Suppressor macrophage (primary cell): Measurements from ENCODE around the gene APMAP.

ENCODE experiments used
- DNase-seq, 4 experiments: peaks; one replicate each; pipeline ENCODE4 v3.0.0-alpha.2; 2020 to 2022

APMAP gene

GRCh38 chr20:24965065-24965919 is 27.3 kb downstream of the APMAP start:
- no peak for DNase-seq

DNA sequence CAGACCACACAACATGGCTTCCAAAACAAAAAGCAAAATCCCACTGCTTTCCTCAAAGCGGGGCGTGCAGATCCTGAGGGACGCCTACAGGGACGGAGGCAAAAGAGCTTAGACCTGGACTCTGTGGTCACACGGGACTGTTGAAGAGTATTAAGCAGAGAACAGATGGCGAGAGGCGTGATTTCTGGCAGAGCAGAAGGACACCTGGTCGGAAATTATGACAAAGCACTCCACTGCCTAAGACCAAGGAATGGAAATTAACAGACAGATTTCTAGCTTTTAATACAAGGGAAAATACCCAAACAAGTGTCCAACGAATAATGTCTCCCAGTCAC is 28.1 kb downstream of the APMAP start:
- no peak for DNase-seq

GRCh38 chr20:24963672-24964505 is 28.7 kb downstream of the APMAP start:
- no peak for DNase-seq

DNA sequence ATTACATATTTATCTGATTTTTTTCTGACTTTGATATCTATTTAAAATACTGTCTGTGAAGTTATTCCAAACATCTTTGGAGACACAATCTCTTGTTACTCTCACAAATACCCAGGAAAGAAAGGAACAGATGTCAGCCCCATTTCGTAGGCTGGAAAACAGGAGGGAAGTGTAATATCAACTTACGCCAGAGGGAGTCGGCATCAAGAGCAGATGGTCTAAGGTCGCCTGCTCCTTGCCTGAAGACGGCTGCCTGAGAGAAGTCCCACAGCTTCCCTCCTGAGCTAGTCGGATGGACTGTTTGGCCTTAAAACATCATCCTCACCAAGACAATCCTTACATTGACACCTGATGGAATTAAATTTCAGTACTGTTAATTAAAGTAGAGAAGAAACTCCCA is 30.0 kb downstream of the APMAP start:
- DNase-seq = no peak

GRCh38 chr20:24962182-24962492 is 30.4 kb downstream of the APMAP start:
- DNase-seq = no peak

GRCh38 chr20:24961384-24962181 is 31.0 kb downstream of the APMAP start:
- DNase-seq = no peak

GRCh38 chr20:24960861-24961260 is 31.7 kb downstream of the APMAP start:
- DNase-seq = no peak

DNA sequence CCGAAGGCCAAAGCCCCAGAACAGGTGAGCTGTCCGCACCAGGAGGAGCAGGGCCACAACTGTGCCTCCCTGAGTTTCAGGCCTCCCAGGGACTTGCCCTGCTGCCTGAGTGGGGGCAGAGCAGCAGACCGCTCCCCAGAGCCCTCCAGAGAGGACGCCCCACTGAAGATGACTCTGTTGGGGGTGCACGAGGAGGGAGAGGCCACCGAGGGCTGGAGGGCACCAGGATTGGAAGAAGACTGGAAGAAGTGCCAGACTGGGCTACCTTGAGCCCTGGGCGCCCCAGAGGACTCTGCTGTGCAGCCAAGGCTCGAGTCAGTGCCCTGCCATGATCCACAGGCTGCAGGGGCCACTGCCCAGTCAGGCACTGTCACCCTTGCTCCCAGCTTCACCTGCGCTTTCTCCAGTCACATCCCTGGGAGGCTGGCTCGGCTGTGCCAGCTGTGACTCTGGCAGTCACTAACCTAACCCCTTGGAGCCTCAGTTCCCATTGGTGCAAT is 32.2 kb downstream of the APMAP start:
- DNase-seq = no peak

DNA sequence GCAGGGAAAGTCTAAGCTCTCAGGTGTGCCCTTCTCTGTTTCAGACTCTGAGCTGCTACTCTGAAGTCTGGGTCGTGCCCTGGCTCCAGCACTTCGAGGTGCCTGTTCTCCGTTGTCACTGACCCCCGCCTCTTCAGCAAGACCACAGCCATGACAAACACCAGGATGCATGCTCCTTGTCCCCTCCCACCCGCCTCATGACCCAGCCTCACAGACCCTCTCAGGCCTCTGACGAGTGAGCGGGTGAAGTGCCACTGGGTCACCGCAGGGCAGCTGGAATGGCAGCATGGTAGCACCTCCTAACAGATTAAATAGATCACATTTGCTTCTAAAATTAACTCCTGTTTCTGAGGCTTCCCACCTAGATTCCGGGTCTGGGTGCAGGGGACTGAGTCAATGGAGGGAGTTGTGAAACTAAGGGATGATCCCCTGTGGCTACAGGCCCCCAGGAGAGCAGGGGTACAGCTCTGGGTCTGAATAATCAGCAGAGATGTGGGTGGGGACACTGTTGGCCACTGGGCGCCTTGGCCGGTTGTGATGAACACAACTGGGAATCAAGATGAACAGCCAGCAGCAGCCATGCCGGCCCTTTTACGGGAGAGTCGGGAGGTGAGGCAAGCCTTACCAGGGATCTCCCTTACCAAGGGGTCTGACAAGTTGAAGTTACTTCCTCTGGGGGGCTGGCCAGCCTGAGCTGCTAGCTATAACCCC is 32.8 kb downstream of the APMAP start:
- DNase-seq = no peak

DNA sequence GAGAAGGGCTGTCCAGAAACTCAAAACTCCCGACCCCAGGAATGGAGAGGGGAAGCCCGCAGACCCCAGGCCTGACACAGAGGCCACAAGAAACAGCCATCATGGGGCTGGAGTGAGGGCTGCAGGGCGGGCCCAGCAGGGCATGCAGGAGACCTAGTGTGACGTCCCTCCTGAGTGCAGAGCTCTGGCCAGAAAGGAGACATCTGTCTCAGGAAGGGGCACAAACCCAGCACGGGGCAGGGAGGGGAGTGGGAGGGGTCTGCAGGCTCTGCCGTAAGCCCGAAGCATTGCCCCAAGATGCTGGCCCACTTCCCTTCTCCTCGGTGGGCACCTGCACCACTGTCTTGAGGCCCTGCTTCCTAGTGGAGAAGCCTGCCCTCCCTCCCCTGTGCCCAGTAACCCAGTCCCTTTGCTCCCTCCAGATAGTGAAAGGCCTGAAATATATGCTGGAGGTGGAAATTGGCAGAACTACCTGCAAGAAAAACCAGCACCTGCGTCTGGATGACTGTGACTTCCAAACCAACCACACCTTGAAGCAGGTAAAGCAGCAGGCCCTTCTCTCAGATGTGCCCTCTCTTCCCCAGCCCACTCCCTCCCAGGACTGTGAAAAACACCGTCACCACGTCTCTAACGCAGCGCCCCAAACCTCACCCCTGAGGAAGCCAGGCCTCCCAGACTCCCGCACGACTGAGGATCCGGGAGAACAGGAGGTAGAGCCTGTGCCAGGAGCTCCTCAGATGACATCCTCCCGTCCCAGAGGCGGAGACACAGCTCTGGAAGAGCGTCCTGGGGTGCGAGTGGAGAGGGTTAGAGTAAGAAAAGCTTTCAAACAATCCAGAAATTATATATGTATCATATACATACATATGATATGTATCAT is 33.8 kb downstream of the APMAP start:
- no peak for DNase-seq

- DNase-seq = no peak
Measured at GRCh38 chr20:24957326-24958016, 35.1 kb downstream of the APMAP start.

- DNase-seq = no peak
Measured at GRCh38 chr20:24956001-24956841, 36.3 kb downstream of the APMAP start.

DNA sequence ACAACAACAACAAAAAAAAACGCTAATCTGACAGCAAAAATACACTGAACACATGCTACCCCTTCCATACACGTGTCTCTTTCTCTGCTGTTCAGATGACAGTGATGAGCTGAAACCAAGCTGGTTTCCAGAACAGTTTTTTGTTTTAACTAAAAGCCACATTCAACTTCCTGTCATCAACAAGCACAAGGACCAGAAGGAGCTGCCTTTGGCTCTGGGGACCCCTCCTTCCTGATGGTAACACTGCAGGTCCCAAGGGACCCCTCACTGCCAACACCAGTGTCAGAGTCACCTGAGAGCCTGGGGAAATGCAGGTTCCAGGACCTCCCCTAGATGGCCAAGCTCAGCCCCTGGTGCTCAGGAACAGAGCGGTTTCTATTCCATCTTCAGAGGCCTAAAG is 37.5 kb downstream of the APMAP start:
- DNase-seq = peak in 1 of 4 experiments; percentile 35

GRCh38 chr20:24954566-24954965 is 38.0 kb downstream of the APMAP start:
- DNase-seq = peak in 2 of 4 experiments; percentile 34 to 61

- DNase-seq = no peak
Measured at GRCh38 chr20:24954151-24954550, 38.4 kb downstream of the APMAP start.

DNA sequence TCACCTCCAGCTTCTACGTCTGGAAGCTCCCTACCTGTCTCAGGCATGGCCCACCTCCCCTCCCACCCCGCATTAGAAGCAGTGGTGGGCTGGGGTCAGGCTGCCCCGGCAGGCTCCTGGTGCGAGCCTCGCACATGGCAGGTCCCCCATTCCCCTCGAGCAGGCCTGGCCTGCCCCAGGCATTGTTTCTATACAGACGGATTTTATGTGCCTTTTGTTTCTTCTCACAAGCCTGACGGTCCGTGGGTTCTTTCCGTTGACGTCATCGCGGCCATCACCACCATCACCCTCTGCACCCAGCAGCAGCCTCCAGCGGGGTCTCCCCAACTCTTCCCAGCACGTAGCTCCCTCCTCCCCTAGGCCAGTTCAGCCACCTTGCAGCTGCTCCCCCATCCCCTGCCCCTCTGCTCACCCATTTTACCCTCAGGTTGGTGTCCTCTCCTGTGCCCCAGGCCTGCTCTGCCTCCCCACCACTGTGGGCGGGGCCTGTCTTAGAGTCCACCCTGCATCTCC is 38.9 kb downstream of the APMAP start:
- no peak for DNase-seq

DNA sequence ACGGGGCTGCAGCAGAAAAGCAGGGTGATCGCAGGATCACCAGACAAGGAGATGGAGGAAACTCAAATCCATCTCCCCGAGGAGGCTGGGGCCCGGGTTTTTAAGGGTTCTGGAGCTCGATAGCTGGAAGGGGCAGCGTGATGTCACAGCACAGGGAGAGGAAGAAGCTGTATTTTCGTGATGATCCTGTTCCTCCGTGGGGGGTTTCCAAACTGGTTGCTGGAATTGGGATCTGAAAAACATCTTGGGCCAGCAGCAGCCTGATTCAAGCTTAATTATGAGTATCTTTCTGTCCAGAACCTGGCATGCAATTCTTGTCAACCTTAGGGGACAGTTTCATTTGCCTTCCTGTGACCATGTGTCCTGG is 39.4 kb downstream of the APMAP start:
- DNase-seq = peak in 1 of 4 experiments; percentile 13

DNA sequence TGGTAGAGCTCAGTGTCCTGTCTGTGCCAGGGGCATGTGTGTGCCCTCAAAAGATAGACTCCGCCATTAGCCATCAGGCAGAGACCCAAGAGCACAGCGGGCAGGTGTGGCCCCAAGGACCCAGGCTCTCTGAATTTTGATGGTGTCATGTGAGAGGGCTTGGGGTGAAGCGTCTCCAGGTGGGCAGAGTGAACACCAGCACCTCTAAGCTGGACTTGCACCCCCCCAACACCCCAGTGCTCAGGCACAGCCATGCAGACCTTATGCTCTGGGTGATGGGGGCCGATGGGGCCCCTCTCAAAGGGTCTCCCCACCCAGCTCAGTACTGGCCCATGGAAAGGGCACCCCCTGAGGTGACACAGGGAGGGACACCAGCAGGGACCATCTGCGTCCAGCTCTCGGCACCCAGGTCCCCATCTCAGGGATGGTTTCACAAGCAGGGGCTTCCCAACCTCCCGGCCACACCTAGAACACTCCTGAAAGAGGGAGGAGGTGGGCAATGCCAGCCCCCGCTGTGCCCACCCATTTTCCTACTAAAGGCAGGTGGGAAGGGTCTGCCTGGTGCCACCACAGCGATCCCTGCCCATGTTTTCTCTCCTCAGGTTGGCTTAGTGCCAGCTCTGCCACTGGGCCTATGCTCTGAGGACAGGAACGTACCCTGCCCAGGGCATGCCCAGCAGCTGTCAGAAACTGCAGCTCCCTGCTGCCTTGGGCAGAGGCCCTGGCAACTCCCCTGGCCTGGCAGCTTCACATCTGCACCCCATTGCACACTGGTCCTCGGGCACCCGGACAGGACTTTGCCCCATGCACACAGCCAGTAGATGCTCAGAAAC is 40.0 kb downstream of the APMAP start:
- no peak for DNase-seq
